Measurements from ENCODE around the gene TMEM170B.

DNA sequence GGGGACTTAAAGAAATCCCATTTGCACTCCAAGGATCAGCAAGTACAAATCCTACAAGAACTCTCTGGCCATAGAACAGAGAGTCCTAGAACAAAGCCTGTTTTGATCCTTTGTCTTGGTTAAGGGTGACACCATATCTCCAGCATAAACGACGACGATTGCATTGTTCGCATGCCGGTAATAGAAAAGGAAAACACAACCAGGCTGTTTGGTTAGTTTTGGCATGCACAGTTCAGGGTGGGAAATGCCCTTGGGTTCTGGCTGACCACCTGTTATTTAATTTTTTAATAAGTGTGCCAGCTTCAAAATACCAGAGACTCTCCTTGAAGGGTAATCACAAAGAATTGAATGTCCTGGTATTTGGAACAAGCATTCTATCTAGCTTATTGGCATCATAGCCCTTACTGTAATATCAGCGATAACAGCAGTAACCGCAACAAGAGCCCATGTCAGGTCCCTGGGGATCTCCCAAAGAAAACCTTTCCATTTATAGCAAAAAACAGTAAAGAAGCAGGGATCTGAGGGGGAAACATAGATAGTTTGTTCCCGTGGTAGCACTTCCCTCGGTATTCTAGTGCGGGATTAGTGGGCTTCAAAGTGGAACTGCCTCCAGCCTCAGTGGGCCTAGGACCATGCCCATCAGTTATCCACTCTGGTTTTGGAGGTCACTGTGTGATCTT is 77.1 kb downstream of the TMEM170B start:
- TF ChIP-seq RFX5 (IDR thresholded peaks at IDR 0.05; ENCODE audit: borderline replicate concordance, low read depth, low read length) = no peak
- no peak for TF ChIP-seq CBX8 (IDR thresholded peaks at IDR 0.05; ENCODE audit: borderline replicate concordance, low read depth, low read length)
- TF ChIP-seq, protein P1, sequence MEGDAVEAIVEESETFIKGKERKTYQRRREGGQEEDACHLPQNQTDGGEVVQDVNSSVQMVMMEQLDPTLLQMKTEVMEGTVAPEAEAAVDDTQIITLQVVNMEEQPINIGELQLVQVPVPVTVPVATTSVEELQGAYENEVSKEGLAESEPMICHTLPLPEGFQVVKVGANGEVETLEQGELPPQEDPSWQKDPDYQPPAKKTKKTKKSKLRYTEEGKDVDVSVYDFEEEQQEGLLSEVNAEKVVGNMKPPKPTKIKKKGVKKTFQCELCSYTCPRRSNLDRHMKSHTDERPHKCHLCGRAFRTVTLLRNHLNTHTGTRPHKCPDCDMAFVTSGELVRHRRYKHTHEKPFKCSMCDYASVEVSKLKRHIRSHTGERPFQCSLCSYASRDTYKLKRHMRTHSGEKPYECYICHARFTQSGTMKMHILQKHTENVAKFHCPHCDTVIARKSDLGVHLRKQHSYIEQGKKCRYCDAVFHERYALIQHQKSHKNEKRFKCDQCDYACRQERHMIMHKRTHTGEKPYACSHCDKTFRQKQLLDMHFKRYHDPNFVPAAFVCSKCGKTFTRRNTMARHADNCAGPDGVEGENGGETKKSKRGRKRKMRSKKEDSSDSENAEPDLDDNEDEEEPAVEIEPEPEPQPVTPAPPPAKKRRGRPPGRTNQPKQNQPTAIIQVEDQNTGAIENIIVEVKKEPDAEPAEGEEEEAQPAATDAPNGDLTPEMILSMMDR (IDR thresholded peaks at IDR 0.05; ENCODE audit: control extremely low read depth in 1 of 3, insufficient read depth in 1 of 3, low read depth in 1 of 3, low read length in 3 of 3) = no peak
- no peak for TF ChIP-seq HDAC6 (IDR thresholded peaks at IDR 0.05; ENCODE audit: low read depth, low read length)
- no peak for TF ChIP-seq FOSL1 (IDR thresholded peaks at IDR 0.05; ENCODE audit: insufficient read depth, low read depth, low read length)
- no peak for TF ChIP-seq POLR2A (IDR thresholded peaks at IDR 0.05; ENCODE audit: control extremely low read depth in 1 of 2, low read depth in 2 of 2, low read length in 2 of 2)
- no peak for TF ChIP-seq SIN3A (conservative IDR thresholded peaks at IDR 0.05 in 1 of 2, IDR thresholded peaks at IDR 0.05 in 1 of 2; ENCODE audit: low read depth in 1 of 2, low read length in 2 of 2)
